Measurements from ENCODE around the gene RIN3. TPM values are rescaled to one million over a fixed set of nuclear protein-coding genes. Genes with fewer than 3 reads are reported as not detected.

The RIN3 gene
- total and polyA plus RNA-seq, 4 donors, result 3.4 to 7.4 (median 5.2) TPM

GRCh38 chr14:92628636-92629035 lies 115.1 kb downstream of the RIN3 start:
- peaks cover 8% of the 10 kb centered on the region for H3K9me3 ChIP-seq (ENCODE audit: control insufficient read depth, insufficient read depth, low read length)
- H3K27me3 ChIP-seq (ENCODE audit: control insufficient read depth, insufficient read depth, low read length), result no peaks in the 10 kb centered on the region
- DNase-seq (ENCODE audit: low read depth in 4 of 6, low spot score in 6 of 6), result no peak
- 50% methylated on average over 1 of the region's 2 CpGs for WGBS (ENCODE audit: insufficient coverage)
- no peaks in the 10 kb centered on the region for H3K4me1 ChIP-seq (ENCODE audit: control insufficient read depth, insufficient read depth, low read length)
- no peak overlapping the region for H3K27ac ChIP-seq (ENCODE audit: low read depth, low read length)
- no peaks in the 10 kb centered on the region for H3K36me3 ChIP-seq (ENCODE audit: control insufficient read depth, insufficient read depth, low read length)
- no peak overlapping the region for H3K4me3 ChIP-seq (ENCODE audit: low read depth, low read length)

- no peaks in the 10 kb centered on the region for H3K4me1 ChIP-seq (ENCODE audit: control insufficient read depth, insufficient read depth, low read length)
- no peaks in the 10 kb centered on the region for H3K27me3 ChIP-seq (ENCODE audit: control insufficient read depth, insufficient read depth, low read length)
- DNase-seq (ENCODE audit: low read depth in 4 of 6, low spot score in 6 of 6), result no peak
- 85% methylated on average over 2 of the region's 2 CpGs for WGBS (ENCODE audit: insufficient coverage)
- no peak overlapping the region for H3K27ac ChIP-seq (ENCODE audit: low read depth, low read length)
- H3K36me3 ChIP-seq (ENCODE audit: control insufficient read depth, insufficient read depth, low read length), result no peaks in the 10 kb centered on the region
- peaks cover 8% of the 10 kb centered on the region for H3K9me3 ChIP-seq (ENCODE audit: control insufficient read depth, insufficient read depth, low read length)
- H3K4me3 ChIP-seq (ENCODE audit: low read depth, low read length), result no peak overlapping the region
Observed at GRCh38 chr14:92630367-92630766, 116.8 kb downstream of the RIN3 start.

GRCh38 chr14:92631098-92631497 lies 117.5 kb downstream of the RIN3 start:
- Histone ChIP-seq H3K27ac (ENCODE audit: low read depth, low read length) (no peak overlapping the region), H3K9me3 (ENCODE audit: control insufficient read depth, insufficient read depth, low read length) (peaks cover 8% of the 10 kb centered on the region), H3K36me3 (ENCODE audit: control insufficient read depth, insufficient read depth, low read length) (no peaks in the 10 kb centered on the region), H3K4me3 (ENCODE audit: low read depth, low read length) (no peak overlapping the region), H3K27me3 (ENCODE audit: control insufficient read depth, insufficient read depth, low read length) (no peaks in the 10 kb centered on the region), H3K4me1 (ENCODE audit: control insufficient read depth, insufficient read depth, low read length) (no peaks in the 10 kb centered on the region)
- 73% methylated on average over 3 of the region's 4 CpGs for WGBS (ENCODE audit: insufficient coverage)
- DNase-seq (ENCODE audit: low read depth in 4 of 6, low spot score in 6 of 6), result no peak

- WGBS (ENCODE audit: insufficient coverage), result 91% methylated on average over 15 of the region's 15 CpGs
- no peak overlapping the region for H3K27ac ChIP-seq (ENCODE audit: low read depth, low read length)
Observed at GRCh38 chr14:92632546-92633273, 119.1 kb downstream of the RIN3 start.

GRCh38 chr14:92633274-92633616 lies 119.7 kb downstream of the RIN3 start:
- no peaks in the 10 kb centered on the region for H3K9me3 ChIP-seq (ENCODE audit: control insufficient read depth, insufficient read depth, low read length)
- no peaks in the 10 kb centered on the region for H3K4me1 ChIP-seq (ENCODE audit: control insufficient read depth, insufficient read depth, low read length)
- 63% methylated on average over 5 of the region's 5 CpGs for WGBS (ENCODE audit: insufficient coverage)
- no peaks in the 10 kb centered on the region for H3K36me3 ChIP-seq (ENCODE audit: control insufficient read depth, insufficient read depth, low read length)
- no peak for DNase-seq (ENCODE audit: low read depth in 4 of 6, low spot score in 6 of 6)
- H3K4me3 ChIP-seq (ENCODE audit: low read depth, low read length), result no peak overlapping the region
- no peak overlapping the region for H3K27ac ChIP-seq (ENCODE audit: low read depth, low read length)
- H3K27me3 ChIP-seq (ENCODE audit: control insufficient read depth, insufficient read depth, low read length), result no peaks in the 10 kb centered on the region

More at GRCh38 chr14:92632546-92633273, 119.1 kb downstream of the RIN3 start:
- Histone ChIP-seq H3K4me1 (ENCODE audit: control insufficient read depth, insufficient read depth, low read length) (no peaks in the 10 kb centered on the region), H3K4me3 (ENCODE audit: low read depth, low read length) (no peak overlapping the region), H3K27me3 (ENCODE audit: control insufficient read depth, insufficient read depth, low read length) (no peaks in the 10 kb centered on the region), H3K36me3 (ENCODE audit: control insufficient read depth, insufficient read depth, low read length) (no peaks in the 10 kb centered on the region), H3K9me3 (ENCODE audit: control insufficient read depth, insufficient read depth, low read length) (peaks cover 3% of the 10 kb centered on the region)
- no peak for DNase-seq (ENCODE audit: low read depth in 4 of 6, low spot score in 6 of 6)

GRCh38 chr14:92633724-92634123 lies 120.1 kb downstream of the RIN3 start:
- H3K27me3 ChIP-seq (ENCODE audit: control insufficient read depth, insufficient read depth, low read length), result no peaks in the 10 kb centered on the region
- no peaks in the 10 kb centered on the region for H3K36me3 ChIP-seq (ENCODE audit: control insufficient read depth, insufficient read depth, low read length)
- peaks cover under 1% of the 10 kb centered on the region for H3K4me1 ChIP-seq (ENCODE audit: control insufficient read depth, insufficient read depth, low read length)
- no peak for DNase-seq (ENCODE audit: low read depth in 4 of 6, low spot score in 6 of 6)
- no peaks in the 10 kb centered on the region for H3K9me3 ChIP-seq (ENCODE audit: control insufficient read depth, insufficient read depth, low read length)
- no peak overlapping the region for H3K27ac ChIP-seq (ENCODE audit: low read depth, low read length)
- H3K4me3 ChIP-seq (ENCODE audit: low read depth, low read length), result no peak overlapping the region

- H3K27ac ChIP-seq (ENCODE audit: low read depth, low read length), result no peak overlapping the region
- H3K27me3 ChIP-seq (ENCODE audit: control insufficient read depth, insufficient read depth, low read length), result no peaks in the 10 kb centered on the region
- 33% methylated on average over 3 of the region's 4 CpGs for WGBS (ENCODE audit: insufficient coverage)
- peak in 2 of 6 donors; percentile 23 to 60 for DNase-seq (ENCODE audit: low read depth in 4 of 6, low spot score in 6 of 6)
- no peaks in the 10 kb centered on the region for H3K36me3 ChIP-seq (ENCODE audit: control insufficient read depth, insufficient read depth, low read length)
- H3K9me3 ChIP-seq (ENCODE audit: control insufficient read depth, insufficient read depth, low read length), result no peaks in the 10 kb centered on the region
- H3K4me3 ChIP-seq (ENCODE audit: low read depth, low read length), result no peak overlapping the region
- peaks cover 3% of the 10 kb centered on the region for H3K4me1 ChIP-seq (ENCODE audit: control insufficient read depth, insufficient read depth, low read length)
Observed at GRCh38 chr14:92635031-92635430, 121.5 kb downstream of the RIN3 start.

GRCh38 chr14:92635896-92636295 lies 122.3 kb downstream of the RIN3 start:
- DNase-seq (ENCODE audit: low read depth in 4 of 6, low spot score in 6 of 6), result no peak
- WGBS (ENCODE audit: insufficient coverage), result 91% methylated on average over 4 of the region's 4 CpGs
- no peak overlapping the region for H3K27ac ChIP-seq (ENCODE audit: low read depth, low read length)
- H3K9me3 ChIP-seq (ENCODE audit: control insufficient read depth, insufficient read depth, low read length), result no peaks in the 10 kb centered on the region
- no peak overlapping the region for H3K4me3 ChIP-seq (ENCODE audit: low read depth, low read length)
- peaks cover 3% of the 10 kb centered on the region for H3K4me1 ChIP-seq (ENCODE audit: control insufficient read depth, insufficient read depth, low read length)
- H3K27me3 ChIP-seq (ENCODE audit: control insufficient read depth, insufficient read depth, low read length), result no peaks in the 10 kb centered on the region
- H3K36me3 ChIP-seq (ENCODE audit: control insufficient read depth, insufficient read depth, low read length), result no peaks in the 10 kb centered on the region

- Histone ChIP-seq H3K4me1 (ENCODE audit: control insufficient read depth, insufficient read depth, low read length) (peaks cover 3% of the 10 kb centered on the region), H3K4me3 (ENCODE audit: low read depth, low read length) (no peak overlapping the region), H3K36me3 (ENCODE audit: control insufficient read depth, insufficient read depth, low read length) (no peaks in the 10 kb centered on the region), H3K9me3 (ENCODE audit: control insufficient read depth, insufficient read depth, low read length) (no peaks in the 10 kb centered on the region), H3K27me3 (ENCODE audit: control insufficient read depth, insufficient read depth, low read length) (no peaks in the 10 kb centered on the region), H3K27ac (ENCODE audit: low read depth, low read length) (no peak overlapping the region)
- peak in 2 of 6 donors; percentile 58 to 68 for DNase-seq (ENCODE audit: low read depth in 4 of 6, low spot score in 6 of 6)
- WGBS (ENCODE audit: insufficient coverage), result 31% methylated on average over 7 of the region's 7 CpGs
Observed at GRCh38 chr14:92637228-92637627, 123.6 kb downstream of the RIN3 start.

GRCh38 chr14:92637864-92638263 lies 124.3 kb downstream of the RIN3 start:
- Histone ChIP-seq H3K4me3 (ENCODE audit: low read depth, low read length) (no peak overlapping the region), H3K36me3 (ENCODE audit: control insufficient read depth, insufficient read depth, low read length) (no peaks in the 10 kb centered on the region), H3K9me3 (ENCODE audit: control insufficient read depth, insufficient read depth, low read length) (no peaks in the 10 kb centered on the region), H3K27ac (ENCODE audit: low read depth, low read length) (no peak overlapping the region), H3K4me1 (ENCODE audit: control insufficient read depth, insufficient read depth, low read length) (peaks cover 3% of the 10 kb centered on the region), H3K27me3 (ENCODE audit: control insufficient read depth, insufficient read depth, low read length) (no peaks in the 10 kb centered on the region)
- WGBS (ENCODE audit: insufficient coverage), result 96% methylated on average over 5 of the region's 5 CpGs
- DNase-seq (ENCODE audit: low read depth in 4 of 6, low spot score in 6 of 6), result no peak

Measured in spinal cord (tissue), 10 donors.